Measurements from ENCODE around the gene MRPS7. TPM values are rescaled to one million over a fixed set of nuclear protein-coding genes. Genes with fewer than 3 reads are reported as not detected.

Gene MRPS7
- total RNA-seq, 2 donors from 2014 or later: 29.0 to 33.2 TPM

GRCh38 chr17:75269844-75270217 is 8.2 kb downstream of the MRPS7 start:
- no peaks in the 10 kb centered on the region for H3K9me3 ChIP-seq
- no peaks in the 10 kb centered on the region for H3K27me3 ChIP-seq (replicated peaks; ENCODE audit: insufficient read depth)
- H3K4me1 ChIP-seq (ENCODE audit: control insufficient read depth in 1 of 2, low read depth in 2 of 2): peaks cover 12 to 25% of the 10 kb centered on the region in 2 donors
- TF ChIP-seq CTCF (IDR thresholded peaks at IDR 0.05): no peak
- peak overlapping the region; percentile 97 for H3K4me3 ChIP-seq
- DNase-seq (ENCODE audit: low spot score) (no peak), ATAC-seq (ENCODE audit: insufficient number of reproducible peaks, low FRiP score, low read depth) (no peak)
- H3K27ac ChIP-seq: peak overlapping the region; percentile 97 to 99
- H3K36me3 ChIP-seq: peaks cover 19% of the 10 kb centered on the region

GRCh38 chr17:75270218-75270965 is 8.7 kb downstream of the MRPS7 start:
- no peak for DNase-seq (ENCODE audit: low spot score)

GRCh38 chr17:75270966-75271232 is 9.2 kb downstream of the MRPS7 start, which contains the start of gene MIF4GD:
Gene MIF4GD (minus strand): TSS chr17:75271231. CDS start chr17:75270195, 1,036 bp downstream.
- ATAC-seq (ENCODE audit: insufficient number of reproducible peaks, low FRiP score, low read depth): no peak

More at GRCh38 chr17:75270218-75270965, 8.7 kb downstream of the MRPS7 start:
- Histone ChIP-seq H3K27ac (peak overlapping the region; percentile 97 to 99), H3K36me3 (peaks cover 17% of the 10 kb centered on the region), H3K9me3 (no peaks in the 10 kb centered on the region), H3K4me1 (ENCODE audit: control insufficient read depth in 1 of 2, low read depth in 2 of 2) (peaks cover 12 to 25% of the 10 kb centered on the region in 2 donors), H3K4me3 (peak overlapping the region; percentile 97), H3K27me3 (replicated peaks; ENCODE audit: insufficient read depth) (no peaks in the 10 kb centered on the region)
- TF ChIP-seq CTCF (IDR thresholded peaks at IDR 0.05): peak; percentile 41
- peak; percentile 34 for ATAC-seq (ENCODE audit: insufficient number of reproducible peaks, low FRiP score, low read depth)

GRCh38 chr17:75271233-75271954 is 9.7 kb downstream of the MRPS7 start:
- no peak for DNase-seq (ENCODE audit: low spot score)
- peak; percentile 64 for ATAC-seq (ENCODE audit: insufficient number of reproducible peaks, low FRiP score, low read depth)
- TF ChIP-seq CTCF (IDR thresholded peaks at IDR 0.05): peak; percentile 75
- Histone ChIP-seq H3K27ac (peak overlapping the region; percentile 71 to 87), H3K9me3 (no peaks in the 10 kb centered on the region), H3K4me3 (peak overlapping the region; percentile 97), H3K4me1 (ENCODE audit: control insufficient read depth in 1 of 2, low read depth in 2 of 2) (peaks cover 12 to 25% of the 10 kb centered on the region in 2 donors), H3K27me3 (replicated peaks; ENCODE audit: insufficient read depth) (no peaks in the 10 kb centered on the region), H3K36me3 (peaks cover 7% of the 10 kb centered on the region)

More at GRCh38 chr17:75270966-75271232, 9.2 kb downstream of the MRPS7 start, which contains the start of gene MIF4GD:
- Histone ChIP-seq H3K27ac (peak within 1 kb of the TSS; percentile 97 to 99), H3K4me1 (ENCODE audit: control insufficient read depth in 1 of 2, low read depth in 2 of 2) (peaks cover 12 to 25% of the 10 kb centered on the region in 2 donors), H3K36me3 (peaks cover 12% of the 10 kb centered on the region), H3K4me3 (peak within 1 kb of the TSS; percentile 97), H3K27me3 (replicated peaks; ENCODE audit: insufficient read depth) (no peaks in the 10 kb centered on the region), H3K9me3 (no peaks in the 10 kb centered on the region)
- no peak for TF ChIP-seq CTCF (IDR thresholded peaks at IDR 0.05)
- DNase-seq (ENCODE audit: low spot score): no peak

All from thoracic aorta (tissue), 2 donors.